HL-60 (cell line): Measurements from ENCODE around the gene BPIFA3.

Source experiments
- DNase-seq, 2 experiments: peaks; one replicate each; pipeline ENCODE4 v3.0.0-alpha.2; 2010 to 2020; ENCODE audit warnings: low read depth in 1 of 2, low spot score in 1 of 2
- H3K27ac ChIP-seq: fragments of 250-450 bp; sonication (Bioruptor Pico); replicated peaks from 2 replicates; pipeline ENCODE4 v1.5.1; 2020; ENCODE audit warnings: mild to moderate bottlenecking, moderate library complexity
- H3K27me3 ChIP-seq: fragments of 250-450 bp; sonication (Bioruptor Pico); 2 replicates; pipeline ENCODE4 v1.5.1; 2021; ENCODE audit warnings: mild to moderate bottlenecking, moderate library complexity; ENCODE audit not compliant: insufficient read depth, poor library complexity, severe bottlenecking
- H3K4me3 ChIP-seq: replicated peaks from 2 replicates; pipeline ENCODE4 v1.5.1; 2011; ENCODE audit warnings: mild to moderate bottlenecking, control low read depth, low read length; ENCODE audit not compliant: insufficient read depth
- GABPA ChIP-seq: IDR thresholded peaks from 2 replicates; pipeline ENCODE4 v1.6.1; 2012; ENCODE audit warnings: low read depth
- POLR2AphosphoS5 ChIP-seq: IDR thresholded peaks from 2 replicates; pipeline ENCODE4 v1.6.1; 2012; ENCODE audit warnings: low read depth
- SPI1 ChIP-seq: IDR thresholded peaks from 2 replicates; pipeline ENCODE4 v1.6.1; 2012; ENCODE audit warnings: low read depth, mild to moderate bottlenecking, borderline replicate concordance
- TF ChIP-seq, protein P1 (sequence below): IDR thresholded peaks from 2 replicates; pipeline ENCODE4 v1.6.1; 2012; ENCODE audit warnings: low read depth; ENCODE audit not compliant: insufficient replicate concordance
- TF ChIP-seq, protein P2 (sequence below): IDR thresholded peaks from one replicate; pipeline ENCODE4 v1.5.1; 2011; ENCODE audit warnings: low read length, control low read depth, inconsistent platforms; ENCODE audit not compliant: insufficient read depth

Gene BPIFA3

DNA sequence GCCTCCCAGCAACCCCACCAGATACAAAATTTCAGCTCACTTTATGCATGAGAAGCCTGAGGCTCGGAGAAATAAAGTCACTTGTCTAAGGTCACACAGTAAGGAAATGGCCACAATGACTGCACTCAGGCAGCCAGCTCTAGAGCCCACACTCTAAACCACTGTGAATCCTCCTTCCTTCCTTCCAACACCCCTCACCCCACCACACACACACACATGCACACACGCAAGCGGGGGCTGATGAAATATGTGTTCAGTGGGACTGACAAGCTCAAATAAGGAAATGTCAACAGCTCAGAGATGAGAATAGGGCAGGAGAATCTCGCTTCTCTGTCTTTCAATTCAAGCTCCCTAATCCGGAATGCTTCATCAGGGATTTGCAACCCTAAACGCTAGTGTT is 12.7 kb downstream of the BPIFA3 start:
- Histone ChIP-seq H3K4me3 (no peak overlapping the region), H3K27me3 (no peaks in the 10 kb centered on the region), H3K27ac (peak overlapping the region; percentile 55)
- DNase-seq = peak; percentile 14 to 93
- TF ChIP-seq SPI1 (peak; percentile 43; the same call in 1 of the 2 replicates), POLR2AphosphoS5 (no peak)

GRCh38 chr20:33231237-33231636 is 14.1 kb downstream of the BPIFA3 start:
- Histone ChIP-seq H3K27me3 (no peaks in the 10 kb centered on the region), H3K27ac (no peak overlapping the region), H3K4me3 (no peak overlapping the region)
- TF ChIP-seq POLR2AphosphoS5 = no peak
- TF ChIP-seq, protein P1, sequence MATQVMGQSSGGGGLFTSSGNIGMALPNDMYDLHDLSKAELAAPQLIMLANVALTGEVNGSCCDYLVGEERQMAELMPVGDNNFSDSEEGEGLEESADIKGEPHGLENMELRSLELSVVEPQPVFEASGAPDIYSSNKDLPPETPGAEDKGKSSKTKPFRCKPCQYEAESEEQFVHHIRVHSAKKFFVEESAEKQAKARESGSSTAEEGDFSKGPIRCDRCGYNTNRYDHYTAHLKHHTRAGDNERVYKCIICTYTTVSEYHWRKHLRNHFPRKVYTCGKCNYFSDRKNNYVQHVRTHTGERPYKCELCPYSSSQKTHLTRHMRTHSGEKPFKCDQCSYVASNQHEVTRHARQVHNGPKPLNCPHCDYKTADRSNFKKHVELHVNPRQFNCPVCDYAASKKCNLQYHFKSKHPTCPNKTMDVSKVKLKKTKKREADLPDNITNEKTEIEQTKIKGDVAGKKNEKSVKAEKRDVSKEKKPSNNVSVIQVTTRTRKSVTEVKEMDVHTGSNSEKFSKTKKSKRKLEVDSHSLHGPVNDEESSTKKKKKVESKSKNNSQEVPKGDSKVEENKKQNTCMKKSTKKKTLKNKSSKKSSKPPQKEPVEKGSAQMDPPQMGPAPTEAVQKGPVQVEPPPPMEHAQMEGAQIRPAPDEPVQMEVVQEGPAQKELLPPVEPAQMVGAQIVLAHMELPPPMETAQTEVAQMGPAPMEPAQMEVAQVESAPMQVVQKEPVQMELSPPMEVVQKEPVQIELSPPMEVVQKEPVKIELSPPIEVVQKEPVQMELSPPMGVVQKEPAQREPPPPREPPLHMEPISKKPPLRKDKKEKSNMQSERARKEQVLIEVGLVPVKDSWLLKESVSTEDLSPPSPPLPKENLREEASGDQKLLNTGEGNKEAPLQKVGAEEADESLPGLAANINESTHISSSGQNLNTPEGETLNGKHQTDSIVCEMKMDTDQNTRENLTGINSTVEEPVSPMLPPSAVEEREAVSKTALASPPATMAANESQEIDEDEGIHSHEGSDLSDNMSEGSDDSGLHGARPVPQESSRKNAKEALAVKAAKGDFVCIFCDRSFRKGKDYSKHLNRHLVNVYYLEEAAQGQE = no peak
- TF ChIP-seq, protein P2, sequence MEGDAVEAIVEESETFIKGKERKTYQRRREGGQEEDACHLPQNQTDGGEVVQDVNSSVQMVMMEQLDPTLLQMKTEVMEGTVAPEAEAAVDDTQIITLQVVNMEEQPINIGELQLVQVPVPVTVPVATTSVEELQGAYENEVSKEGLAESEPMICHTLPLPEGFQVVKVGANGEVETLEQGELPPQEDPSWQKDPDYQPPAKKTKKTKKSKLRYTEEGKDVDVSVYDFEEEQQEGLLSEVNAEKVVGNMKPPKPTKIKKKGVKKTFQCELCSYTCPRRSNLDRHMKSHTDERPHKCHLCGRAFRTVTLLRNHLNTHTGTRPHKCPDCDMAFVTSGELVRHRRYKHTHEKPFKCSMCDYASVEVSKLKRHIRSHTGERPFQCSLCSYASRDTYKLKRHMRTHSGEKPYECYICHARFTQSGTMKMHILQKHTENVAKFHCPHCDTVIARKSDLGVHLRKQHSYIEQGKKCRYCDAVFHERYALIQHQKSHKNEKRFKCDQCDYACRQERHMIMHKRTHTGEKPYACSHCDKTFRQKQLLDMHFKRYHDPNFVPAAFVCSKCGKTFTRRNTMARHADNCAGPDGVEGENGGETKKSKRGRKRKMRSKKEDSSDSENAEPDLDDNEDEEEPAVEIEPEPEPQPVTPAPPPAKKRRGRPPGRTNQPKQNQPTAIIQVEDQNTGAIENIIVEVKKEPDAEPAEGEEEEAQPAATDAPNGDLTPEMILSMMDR = no peak
- TF ChIP-seq SPI1 = no peak
- no peak for TF ChIP-seq GABPA
- DNase-seq = no peak

DNA sequence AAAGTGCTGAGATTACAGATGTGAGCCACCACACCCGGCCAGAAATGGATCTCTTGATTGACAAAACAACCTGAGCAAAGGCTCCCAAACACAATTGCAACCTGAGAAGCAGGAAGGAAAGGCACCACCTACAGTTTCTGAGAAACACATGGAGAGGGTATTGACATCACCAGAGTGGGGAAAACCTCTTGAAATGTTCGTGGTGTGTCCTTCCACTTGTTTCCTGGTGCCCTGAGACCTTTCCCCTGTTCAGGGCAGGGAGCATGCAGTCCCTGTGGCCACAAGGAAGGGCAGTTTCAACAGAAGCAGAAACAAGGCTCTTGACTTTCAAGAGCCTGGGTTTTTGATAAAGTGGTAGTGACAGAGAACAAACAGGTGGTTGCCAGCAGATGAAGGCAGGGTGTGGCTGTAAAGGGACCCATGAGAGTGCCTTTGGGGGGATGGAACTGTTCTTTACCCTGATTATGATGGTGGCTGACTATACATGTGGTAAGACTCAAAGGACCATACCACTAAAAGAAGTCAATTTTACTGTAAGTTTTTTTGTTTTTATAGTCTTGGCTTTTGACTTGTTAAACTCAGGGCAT is 15.4 kb downstream of the BPIFA3 start:
- TF ChIP-seq GABPA (no peak), SPI1 (no peak)
- TF ChIP-seq, protein P2 = no peak
- TF ChIP-seq, protein P1 = no peak
- H3K4me3 ChIP-seq = no peak overlapping the region
- no peak for DNase-seq
- H3K27me3 ChIP-seq = peaks cover 2% of the 10 kb centered on the region
- no peak overlapping the region for H3K27ac ChIP-seq

DNA sequence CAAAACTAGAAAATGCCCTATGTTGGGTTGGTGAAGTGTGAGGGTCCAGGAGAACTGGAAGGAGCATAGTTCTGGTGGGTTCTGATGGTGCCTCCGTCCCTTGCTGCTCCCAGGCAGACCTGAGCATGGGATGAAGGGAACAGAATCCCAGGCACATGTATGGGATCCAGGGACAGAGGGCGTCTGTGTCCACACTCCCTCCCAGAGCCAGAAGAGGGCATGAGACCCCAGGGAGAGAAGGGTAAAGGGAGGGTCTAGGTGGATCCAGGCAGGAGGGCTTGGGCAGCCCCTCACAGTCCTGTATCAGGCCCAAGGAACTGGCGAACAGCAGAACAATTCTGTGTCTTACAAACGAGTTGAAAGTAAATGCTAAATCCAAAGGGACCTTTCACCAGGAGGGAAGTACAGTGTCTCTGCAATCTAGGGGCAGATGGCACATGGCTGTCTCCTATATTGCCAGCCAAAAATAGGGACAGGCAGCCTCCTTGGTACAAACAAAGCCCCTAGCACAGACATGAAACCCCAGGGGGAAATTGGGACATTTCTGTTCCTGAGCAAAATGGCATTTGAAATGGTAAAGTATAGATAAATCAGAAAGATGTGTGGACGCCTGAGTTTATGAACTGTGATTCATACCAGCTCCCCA is 16.1 kb downstream of the BPIFA3 start:
- Histone ChIP-seq H3K27me3 (peaks cover 2% of the 10 kb centered on the region), H3K4me3 (no peak overlapping the region), H3K27ac (no peak overlapping the region)
- DNase-seq = no peak
- TF ChIP-seq SPI1 (no peak), POLR2AphosphoS5 (no peak), GABPA (no peak)
- TF ChIP-seq, protein P2 = no peak
- TF ChIP-seq, protein P1 = no peak
